SK-N-SH (cell line): Measurements from ENCODE around the gene LHFPL6. TPM values are rescaled to one million over a fixed set of nuclear protein-coding genes. Genes with fewer than 3 reads are reported as not detected.

Experiments
- CTCF ChIA-PET: fragments of 300-600, 350-600 bp; formaldehyde crosslinking; extraction: SDS; loops from one replicate; lab custom pipeline; 2021; lab: Yijun Ruan, JAX
- POLR2A ChIA-PET: fragments of 350-600 bp; sonication (Branson Sonifier 250); formaldehyde crosslinking; extraction: SDS; loops from one replicate; lab custom pipeline; 2020; ENCODE audit warnings: antibody characterized with exemption, inconsistent platforms; lab: Yijun Ruan, JAX
- DNase-seq: peaks from one replicate; pipeline ENCODE4 v3.0.0; 2012
- H2AFZ ChIP-seq: fragments of 200-600 bp; sonication (generic); 2 replicates; pipeline ENCODE4 v1.8.1; 2016; ENCODE audit warnings: antibody characterized with exemption, mild to moderate bottlenecking, low read depth
- H3F3A ChIP-seq: fragments of 200-600 bp; sonication (generic); replicated peaks from 2 replicates; pipeline ENCODE3; 2016; ENCODE audit warnings: antibody characterized with exemption, mild to moderate bottlenecking; ENCODE audit not compliant: insufficient read depth
- H3K27ac ChIP-seq, 2 experiments: fragments of 200-500 bp in 1 of 2; fragments of 200-600 bp in 1 of 2; sonication (Bioruptor generic) in 1 of 2; sonication (generic), shearing (Covaris generic) in 1 of 2; 2 replicates each; pipeline versions ENCODE4 v1.5.1 to v1.6.1; 2014 to 2016; ENCODE audit warnings: low read depth in 2 of 2, inconsistent platforms in 1 of 2, low read length in 1 of 2, mild to moderate bottlenecking in 1 of 2, mixed read lengths in 1 of 2
- H3K27me3 ChIP-seq: fragments of 200-600 bp; sonication (generic), shearing (Covaris generic); 2 replicates; pipeline ENCODE4 v1.6.1; 2016; ENCODE audit warnings: mixed run types; ENCODE audit not compliant: insufficient read depth
- H3K36me3 ChIP-seq, 2 experiments: fragments of 200-500 bp in 1 of 2; fragments of 200-600 bp in 1 of 2; sonication (Bioruptor generic) in 1 of 2; sonication (generic) in 1 of 2; replicated peaks in 1 of 2; 2 replicates each; pipeline versions ENCODE3 to v1.5.1; 2014 to 2016; ENCODE audit warnings: low read length in 1 of 2, mild to moderate bottlenecking in 1 of 2; ENCODE audit not compliant: insufficient read depth in 2 of 2, control insufficient read depth in 1 of 2
- H3K4me1 ChIP-seq, 2 experiments: fragments of 200-500 bp in 1 of 2; fragments of 200-600 bp in 1 of 2; sonication (Bioruptor generic) in 1 of 2; sonication (generic), shearing (Covaris generic) in 1 of 2; 2 replicates each; pipeline versions ENCODE4 v1.5.1 to v1.6.1; 2014 to 2016; ENCODE audit warnings: low read depth in 1 of 2, low read length in 1 of 2, mixed run types in 1 of 2; ENCODE audit not compliant: insufficient read depth in 2 of 2, control insufficient read depth in 1 of 2
- H3K4me2 ChIP-seq: fragments of 200-600 bp; sonication (generic), shearing (Covaris generic); 2 replicates; pipeline ENCODE4 v1.6.1; 2017; ENCODE audit warnings: mixed run types
- H3K4me3 ChIP-seq, 2 experiments: fragments of 200-500 bp in 1 of 2; fragments of 200-600 bp in 1 of 2; sonication (Bioruptor generic) in 1 of 2; sonication (generic), shearing (Covaris generic) in 1 of 2; 2 replicates each; pipeline versions ENCODE4 v1.5.1 to v1.8.1; 2014 to 2016; ENCODE audit warnings: low read depth in 2 of 2, inconsistent platforms in 1 of 2, low read length in 1 of 2, mild to moderate bottlenecking in 1 of 2, mixed read lengths in 1 of 2, moderate library complexity in 1 of 2
- H3K79me2 ChIP-seq: fragments of 200-600 bp; sonication (generic); 2 replicates; pipeline ENCODE4 v1.8.1; 2017; ENCODE audit warnings: mild to moderate bottlenecking; ENCODE audit not compliant: insufficient read depth
- H3K9ac ChIP-seq: fragments of 200-600 bp; sonication (generic); 2 replicates; pipeline ENCODE4 v1.6.1; 2017; ENCODE audit warnings: mixed run types
- H3K9me2 ChIP-seq: fragments of 200-600 bp; sonication (generic); 2 replicates; pipeline ENCODE4 v1.6.1; 2017; ENCODE audit warnings: mixed run types
- H3K9me3 ChIP-seq: fragments of 200-600 bp; sonication (generic); 2 replicates; pipeline ENCODE4 v1.6.1; 2017; ENCODE audit warnings: mixed run types, mild to moderate bottlenecking, moderate library complexity
- H4K20me1 ChIP-seq: fragments of 200-600 bp; sonication (generic); 2 replicates; pipeline ENCODE4 v1.6.1; 2017; ENCODE audit warnings: mild to moderate bottlenecking, mixed run types; ENCODE audit not compliant: insufficient read depth
- CHD2 ChIP-seq: fragments of 150-350 bp; IDR thresholded peaks from 2 replicates; pipeline ENCODE4 v1.6.1; 2018; ENCODE audit warnings: low read length; ENCODE audit not compliant: partially characterized antibody
- ELF1 ChIP-seq: IDR thresholded peaks from 2 replicates; pipeline ENCODE4 v1.4.0; 2012
- EP300 ChIP-seq, 2 experiments: IDR thresholded peaks; 2 replicates each; pipeline versions ENCODE4 v1.4.0 to v1.6.1; 2012; ENCODE audit warnings: borderline replicate concordance in 1 of 2, low read depth in 1 of 2, low read length in 1 of 2
- FOXJ3 ChIP-seq: sonication (generic); formaldehyde crosslinking; IDR thresholded peaks from 2 replicates; pipeline ENCODE4 v1.5.1; 2020; ENCODE audit warnings: mild to moderate bottlenecking, missing genetic modification reagents
- FOXM1 ChIP-seq: IDR thresholded peaks from 2 replicates; pipeline ENCODE4 v1.4.0; 2012; ENCODE audit warnings: low read depth, mild to moderate bottlenecking
- JUND ChIP-seq: IDR thresholded peaks from 2 replicates; pipeline ENCODE4 v1.4.0; 2012
- MXI1 ChIP-seq: IDR thresholded peaks from 2 replicates; pipeline ENCODE4 v1.6.1; 2012; ENCODE audit warnings: mild to moderate bottlenecking, low read depth, low read length, improper control_type of control experiment
- NRF1 ChIP-seq: IDR thresholded peaks from 2 replicates; pipeline ENCODE4 v1.6.1; 2012; ENCODE audit warnings: low read depth, mild to moderate bottlenecking, low read length
- POLR2AphosphoS5 ChIP-seq: IDR thresholded peaks from 2 replicates; pipeline ENCODE4 v1.6.1; 2012; ENCODE audit warnings: low read depth, low read length
- RAD21 ChIP-seq: IDR thresholded peaks from 2 replicates; pipeline ENCODE4 v1.6.1; 2012; ENCODE audit warnings: mild to moderate bottlenecking, low read length
- RFX5 ChIP-seq: IDR thresholded peaks from 2 replicates; pipeline ENCODE4 v1.6.1; 2012; ENCODE audit warnings: mild to moderate bottlenecking, improper control_type of control experiment, low read length
- RXRA ChIP-seq: IDR thresholded peaks from 2 replicates; pipeline ENCODE4 v1.4.0; 2012; ENCODE audit warnings: low read depth, mild to moderate bottlenecking, borderline replicate concordance
- SMC3 ChIP-seq: IDR thresholded peaks from 2 replicates; pipeline ENCODE4 v1.6.1; 2012; ENCODE audit warnings: low read depth, low read length, improper control_type of control experiment
- TAF1 ChIP-seq: IDR thresholded peaks from 2 replicates; pipeline ENCODE4 v1.6.1; 2012; ENCODE audit warnings: low read depth, mild to moderate bottlenecking, low read length, moderate library complexity, borderline replicate concordance
- TCF12 ChIP-seq: IDR thresholded peaks from 2 replicates; pipeline ENCODE4 v1.4.0; 2012
- TEAD4 ChIP-seq: IDR thresholded peaks from 2 replicates; pipeline ENCODE4 v1.4.0; 2012; ENCODE audit warnings: mild to moderate bottlenecking, borderline replicate concordance; ENCODE audit not compliant: insufficient read depth
- YY1 ChIP-seq: IDR thresholded peaks from 2 replicates; pipeline ENCODE4 v1.4.0; 2012; ENCODE audit warnings: low read depth, mild to moderate bottlenecking
- WGBS: methylation state at CpG from one replicate; pipeline ENCODE4 v1.1.6; 2017; ENCODE audit warnings: low lambda C conversion rate; 5-methylcytosine and 5-hydroxymethylcytosine counted together
- polyA plus RNA-seq, 3 experiments: library from polyadenylated mRNA; depleted of rRNA; stranded (reverse); fragments of >200 nt; gene quantifications; 2 replicates each; pipeline ENCODE4 v1.2.3, GENCODE V29; 2012
- TF ChIP-seq, protein P1 (sequence below): IDR thresholded peaks from 2 replicates; pipeline ENCODE4; 2012
- TF ChIP-seq, protein P2 (sequence below): IDR thresholded peaks from 2 replicates; pipeline ENCODE4 v1.4.0; 2012; ENCODE audit warnings: low read depth, borderline replicate concordance
- TF ChIP-seq, protein P3 (sequence below): fragments of 200-600 bp; sonication (generic); IDR thresholded peaks from 2 replicates; pipeline ENCODE4 v1.6.1; 2017; ENCODE audit warnings: antibody characterized with exemption, mild to moderate bottlenecking, moderate library complexity
- TF ChIP-seq, protein P4 (sequence below): IDR thresholded peaks from 2 replicates; pipeline ENCODE4 v1.4.0; 2012; ENCODE audit warnings: low read depth, borderline replicate concordance
- TF ChIP-seq, protein P5 (sequence below): fragments of 150-350 bp; IDR thresholded peaks from 2 replicates; pipeline ENCODE4 v1.6.1; 2016; ENCODE audit warnings: mild to moderate bottlenecking, low read depth, low read length

The LHFPL6 gene
- polyA plus RNA-seq, 1 of the 3 experiments (the other 2 are of a cell fraction) = 22.2 TPM

DNA sequence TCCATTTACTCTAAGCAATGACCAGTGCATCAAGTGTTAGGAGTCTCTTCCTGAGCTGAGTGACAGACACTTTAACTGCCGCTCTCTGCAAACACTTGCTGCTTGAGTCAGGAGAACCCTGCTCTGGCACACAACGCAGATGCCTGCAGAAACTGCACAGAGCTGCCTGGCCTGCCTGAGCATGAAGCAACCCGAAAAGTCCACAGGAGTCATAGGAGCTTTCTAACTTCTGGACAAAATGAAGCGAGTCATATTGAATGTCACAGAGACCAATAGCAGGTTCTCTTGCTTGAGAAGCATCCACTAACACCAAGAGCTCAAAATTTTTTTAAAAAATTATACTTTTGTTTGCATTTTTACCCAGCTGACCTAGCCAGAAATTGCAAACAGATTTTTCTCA, 232.4 kb downstream of the LHFPL6 start:
- H3K79me2 ChIP-seq = no peaks in the 10 kb centered on the region
- ChIA-PET CTCF (interaction anchor here (1.4 kb wide), 1 partner anchor 241 kb away, joined by 5 read pairs; no protein-coding TSS in a partner anchor), POLR2A (no interaction called here)
- H3K9ac ChIP-seq = no peak overlapping the region
- H3K27me3 ChIP-seq = no peaks in the 10 kb centered on the region
- TF ChIP-seq RXRA (no peak), CHD2 (no peak), YY1 (no peak), NRF1 (no peak), TCF12 (no peak), ELF1 (no peak), SMC3 (no peak), FOXJ3 (CRISPR knock-in tag) (no peak), TAF1 (no peak), RAD21 (no peak)
- TF ChIP-seq, protein P1, sequence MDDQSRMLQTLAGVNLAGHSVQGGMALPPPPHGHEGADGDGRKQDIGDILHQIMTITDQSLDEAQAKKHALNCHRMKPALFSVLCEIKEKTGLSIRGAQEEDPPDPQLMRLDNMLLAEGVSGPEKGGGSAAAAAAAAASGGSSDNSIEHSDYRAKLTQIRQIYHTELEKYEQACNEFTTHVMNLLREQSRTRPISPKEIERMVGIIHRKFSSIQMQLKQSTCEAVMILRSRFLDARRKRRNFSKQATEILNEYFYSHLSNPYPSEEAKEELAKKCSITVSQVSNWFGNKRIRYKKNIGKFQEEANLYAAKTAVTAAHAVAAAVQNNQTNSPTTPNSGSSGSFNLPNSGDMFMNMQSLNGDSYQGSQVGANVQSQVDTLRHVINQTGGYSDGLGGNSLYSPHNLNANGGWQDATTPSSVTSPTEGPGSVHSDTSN = no peak
- TF ChIP-seq, protein P2, sequence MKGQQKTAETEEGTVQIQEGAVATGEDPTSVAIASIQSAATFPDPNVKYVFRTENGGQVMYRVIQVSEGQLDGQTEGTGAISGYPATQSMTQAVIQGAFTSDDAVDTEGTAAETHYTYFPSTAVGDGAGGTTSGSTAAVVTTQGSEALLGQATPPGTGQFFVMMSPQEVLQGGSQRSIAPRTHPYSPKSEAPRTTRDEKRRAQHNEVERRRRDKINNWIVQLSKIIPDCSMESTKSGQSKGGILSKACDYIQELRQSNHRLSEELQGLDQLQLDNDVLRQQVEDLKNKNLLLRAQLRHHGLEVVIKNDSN = no peak
- no peak overlapping the region for H3K27ac ChIP-seq
- no peaks in the 10 kb centered on the region for H3K9me3 ChIP-seq
- WGBS = 81% methylated on average over 4 of the region's 4 CpGs
- H3K4me3 ChIP-seq = no peak overlapping the region
- no peak overlapping the region for H3K4me2 ChIP-seq
- no peaks in the 10 kb centered on the region for H3F3A ChIP-seq
- H2AFZ ChIP-seq = no peak overlapping the region
- no peak for DNase-seq
- H4K20me1 ChIP-seq = no peaks in the 10 kb centered on the region
- no peaks in the 10 kb centered on the region for H3K9me2 ChIP-seq
- H3K36me3 ChIP-seq = no peaks in the 10 kb centered on the region
- H3K4me1 ChIP-seq = peaks cover 0 to 6% of the 10 kb centered on the region in 2 experiments; a peak in 2 of 4 replicates

DNA sequence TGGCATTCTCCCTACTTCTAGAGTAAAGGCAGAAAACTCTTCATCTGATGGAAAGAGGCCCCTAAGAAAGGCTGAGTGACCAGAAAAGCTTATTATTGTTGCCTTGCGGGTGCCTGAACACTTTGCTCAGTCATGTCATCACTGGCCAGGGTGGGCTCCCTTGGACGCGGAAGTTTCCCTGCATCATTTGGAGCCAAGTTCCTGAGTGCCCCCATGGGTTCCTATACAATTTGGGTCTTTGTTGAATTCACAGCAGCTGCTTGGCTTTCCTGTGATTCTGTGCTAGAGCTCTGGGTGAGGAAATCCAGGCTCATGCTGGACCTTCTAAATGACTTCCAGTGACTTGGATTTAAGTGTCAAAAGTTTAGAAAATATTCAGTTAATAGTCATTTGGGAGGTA, 232.9 kb downstream of the LHFPL6 start:
- Histone ChIP-seq H3K4me1 (peaks cover 0 to 10% of the 10 kb centered on the region in 2 experiments; a peak in 2 of 4 replicates), H3K9ac (no peak overlapping the region), H3K27me3 (no peaks in the 10 kb centered on the region), H3K9me3 (no peaks in the 10 kb centered on the region), H3K79me2 (no peaks in the 10 kb centered on the region), H2AFZ (no peak overlapping the region), H3K9me2 (no peaks in the 10 kb centered on the region), H4K20me1 (no peaks in the 10 kb centered on the region), H3K36me3 (no peaks in the 10 kb centered on the region), H3K27ac (no peak overlapping the region), H3F3A (no peaks in the 10 kb centered on the region), H3K4me2 (no peak overlapping the region), H3K4me3 (no peak overlapping the region)
- WGBS = 93% methylated on average over 3 of the region's 3 CpGs
- ChIA-PET CTCF (interaction anchor here (1.4 kb wide), 1 partner anchor 242 kb away, joined by 5 read pairs; no protein-coding TSS in a partner anchor), POLR2A (no interaction called here)
- no peak for DNase-seq
- TF ChIP-seq EP300 (IDR thresholded peaks at IDR 0.05; ENCODE audit: borderline replicate concordance in 1 of 2, low read depth in 1 of 2, low read length in 1 of 2) (no peak), JUND (no peak), TAF1 (no peak), ELF1 (no peak), RFX5 (no peak), RAD21 (no peak), POLR2AphosphoS5 (no peak), MXI1 (no peak), FOXM1 (no peak), SMC3 (no peak), TEAD4 (no peak)
- TF ChIP-seq, protein P3, sequence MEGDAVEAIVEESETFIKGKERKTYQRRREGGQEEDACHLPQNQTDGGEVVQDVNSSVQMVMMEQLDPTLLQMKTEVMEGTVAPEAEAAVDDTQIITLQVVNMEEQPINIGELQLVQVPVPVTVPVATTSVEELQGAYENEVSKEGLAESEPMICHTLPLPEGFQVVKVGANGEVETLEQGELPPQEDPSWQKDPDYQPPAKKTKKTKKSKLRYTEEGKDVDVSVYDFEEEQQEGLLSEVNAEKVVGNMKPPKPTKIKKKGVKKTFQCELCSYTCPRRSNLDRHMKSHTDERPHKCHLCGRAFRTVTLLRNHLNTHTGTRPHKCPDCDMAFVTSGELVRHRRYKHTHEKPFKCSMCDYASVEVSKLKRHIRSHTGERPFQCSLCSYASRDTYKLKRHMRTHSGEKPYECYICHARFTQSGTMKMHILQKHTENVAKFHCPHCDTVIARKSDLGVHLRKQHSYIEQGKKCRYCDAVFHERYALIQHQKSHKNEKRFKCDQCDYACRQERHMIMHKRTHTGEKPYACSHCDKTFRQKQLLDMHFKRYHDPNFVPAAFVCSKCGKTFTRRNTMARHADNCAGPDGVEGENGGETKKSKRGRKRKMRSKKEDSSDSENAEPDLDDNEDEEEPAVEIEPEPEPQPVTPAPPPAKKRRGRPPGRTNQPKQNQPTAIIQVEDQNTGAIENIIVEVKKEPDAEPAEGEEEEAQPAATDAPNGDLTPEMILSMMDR = no peak
- TF ChIP-seq, protein P4, sequence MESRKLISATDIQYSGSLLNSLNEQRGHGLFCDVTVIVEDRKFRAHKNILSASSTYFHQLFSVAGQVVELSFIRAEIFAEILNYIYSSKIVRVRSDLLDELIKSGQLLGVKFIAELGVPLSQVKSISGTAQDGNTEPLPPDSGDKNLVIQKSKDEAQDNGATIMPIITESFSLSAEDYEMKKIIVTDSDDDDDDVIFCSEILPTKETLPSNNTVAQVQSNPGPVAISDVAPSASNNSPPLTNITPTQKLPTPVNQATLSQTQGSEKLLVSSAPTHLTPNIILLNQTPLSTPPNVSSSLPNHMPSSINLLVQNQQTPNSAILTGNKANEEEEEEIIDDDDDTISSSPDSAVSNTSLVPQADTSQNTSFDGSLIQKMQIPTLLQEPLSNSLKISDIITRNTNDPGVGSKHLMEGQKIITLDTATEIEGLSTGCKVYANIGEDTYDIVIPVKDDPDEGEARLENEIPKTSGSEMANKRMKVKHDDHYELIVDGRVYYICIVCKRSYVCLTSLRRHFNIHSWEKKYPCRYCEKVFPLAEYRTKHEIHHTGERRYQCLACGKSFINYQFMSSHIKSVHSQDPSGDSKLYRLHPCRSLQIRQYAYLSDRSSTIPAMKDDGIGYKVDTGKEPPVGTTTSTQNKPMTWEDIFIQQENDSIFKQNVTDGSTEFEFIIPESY = no peak
- TF ChIP-seq, protein P5, sequence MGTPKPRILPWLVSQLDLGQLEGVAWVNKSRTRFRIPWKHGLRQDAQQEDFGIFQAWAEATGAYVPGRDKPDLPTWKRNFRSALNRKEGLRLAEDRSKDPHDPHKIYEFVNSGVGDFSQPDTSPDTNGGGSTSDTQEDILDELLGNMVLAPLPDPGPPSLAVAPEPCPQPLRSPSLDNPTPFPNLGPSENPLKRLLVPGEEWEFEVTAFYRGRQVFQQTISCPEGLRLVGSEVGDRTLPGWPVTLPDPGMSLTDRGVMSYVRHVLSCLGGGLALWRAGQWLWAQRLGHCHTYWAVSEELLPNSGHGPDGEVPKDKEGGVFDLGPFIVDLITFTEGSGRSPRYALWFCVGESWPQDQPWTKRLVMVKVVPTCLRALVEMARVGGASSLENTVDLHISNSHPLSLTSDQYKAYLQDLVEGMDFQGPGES = no peak
